GM18499 (cell line): ENCODE results near the gene KCNN4.

Experiments used
- ATAC-seq: cut with Tn5 transposase; IDR thresholded peaks from one replicate; pipeline ENCODE4 v1.9.1; 2021; ENCODE audit warnings: moderate number of reproducible peaks; ENCODE audit not compliant: insufficient read depth, unreplicated experiment

The KCNN4 gene

DNA sequence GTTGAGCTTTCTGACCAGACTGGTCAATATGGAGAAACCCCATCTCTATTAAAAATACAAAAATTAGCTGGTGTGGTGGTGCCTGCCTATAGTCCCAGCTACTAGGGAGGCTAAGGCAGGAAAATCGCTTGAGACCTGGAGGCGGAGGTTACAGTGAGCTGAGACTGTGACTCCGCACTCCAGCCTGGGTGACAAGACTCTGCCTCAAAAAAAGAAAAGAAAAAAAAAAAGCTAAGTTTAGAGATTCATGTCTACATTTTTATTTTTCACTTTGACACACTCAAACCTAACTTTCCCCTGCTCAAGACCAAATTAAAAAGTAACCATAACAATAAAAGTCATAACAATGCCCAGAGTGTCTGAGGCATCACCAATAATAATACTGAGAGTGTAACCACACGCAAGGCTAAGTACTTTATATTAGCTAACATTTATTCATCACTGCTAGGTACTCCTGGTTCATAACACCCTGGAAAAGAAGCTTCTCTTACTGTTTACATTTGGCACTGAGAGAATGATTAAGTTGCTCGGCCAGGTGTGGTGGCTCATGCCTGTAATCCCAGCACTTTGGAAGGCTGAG is 59.2 kb downstream of the KCNN4 start:
- ATAC-seq, result no peak

GRCh38 chr19:43720936-43721335 is 59.8 kb downstream of the KCNN4 start:
- no peak for ATAC-seq

- ATAC-seq, result no peak
Observed at GRCh38 chr19:43719918-43720317, 60.9 kb downstream of the KCNN4 start.

DNA sequence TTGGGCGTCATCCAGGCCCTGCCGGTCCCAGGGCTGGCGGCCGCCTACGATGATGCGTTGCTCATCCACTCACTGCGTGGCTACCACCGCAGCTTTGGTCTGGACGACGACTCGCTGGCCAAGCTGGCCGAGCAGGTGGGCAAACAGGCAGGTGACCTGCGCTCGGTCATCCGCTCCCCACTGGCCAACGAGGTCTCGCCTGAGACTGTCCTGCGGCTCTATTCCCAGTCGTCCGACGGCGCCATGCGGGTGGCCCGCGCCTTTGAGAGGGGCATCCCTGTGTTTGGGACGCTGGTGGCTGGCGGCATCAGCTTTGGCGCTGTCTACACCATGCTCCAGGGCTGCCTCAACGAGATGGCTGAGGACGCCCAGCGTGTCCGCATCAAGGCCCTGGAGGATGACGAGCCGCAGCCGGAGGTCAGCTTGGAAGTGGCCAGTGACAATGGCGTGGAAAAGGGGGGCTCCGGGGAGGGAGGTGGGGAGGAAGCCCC is 61.4 kb downstream of the KCNN4 start:
- no peak for ATAC-seq

DNA sequence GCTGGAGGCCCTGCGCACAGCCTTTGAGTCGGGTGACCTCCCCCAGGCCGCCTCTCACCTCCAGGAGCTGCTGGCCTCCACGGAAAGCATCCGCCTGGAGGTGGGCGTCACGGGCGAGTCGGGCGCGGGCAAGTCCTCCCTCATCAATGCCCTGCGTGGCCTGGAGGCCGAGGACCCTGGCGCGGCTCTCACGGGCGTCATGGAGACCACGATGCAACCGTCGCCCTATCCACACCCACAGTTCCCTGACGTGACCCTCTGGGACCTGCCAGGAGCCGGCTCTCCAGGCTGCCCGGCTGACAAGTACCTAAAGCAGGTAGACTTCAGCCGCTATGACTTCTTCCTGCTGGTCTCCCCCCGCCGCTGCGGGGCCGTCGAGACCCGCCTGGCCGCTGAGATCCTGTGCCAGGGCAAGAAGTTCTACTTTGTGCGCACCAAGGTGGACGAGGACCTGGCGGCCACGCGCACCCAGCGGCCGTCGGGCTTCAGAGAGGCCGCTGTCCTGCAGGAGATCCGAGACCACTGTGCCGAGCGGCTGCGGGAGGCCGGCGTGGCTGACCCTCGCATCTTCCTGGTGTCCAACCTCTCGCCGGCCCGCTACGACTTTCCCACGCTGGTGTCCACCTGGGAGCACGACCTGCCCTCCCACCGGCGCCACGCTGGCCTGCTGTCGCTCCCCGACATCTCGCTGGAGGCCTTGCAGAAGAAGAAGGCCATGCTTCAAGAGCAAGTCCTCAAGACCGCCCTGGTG is 62.0 kb downstream of the KCNN4 start:
- no peak for ATAC-seq
